ENCODE measurements around the gene KCNK3.

GRCh38 chr2:26660363-26660962 is 32.1 kb upstream of the KCNK3 start:
- TF ChIP-seq CTCF (IDR thresholded peaks at IDR 0.05) (no peak), TCF7L2 (IDR thresholded peaks at IDR 0.05; ENCODE audit: low read depth, low read length) (no peak), POLR2AphosphoS5 (IDR thresholded peaks at IDR 0.05; ENCODE audit: low read depth, low read length) (no peak)
